ENCODE measurements around the gene EYS.
"Not testable (repeated sequence)": the region's sequence is repeated elsewhere in the genome, so short reads cannot be mapped to it uniquely, and the experiment has no call there.

Gene EYS

GRCh38 chr6:63887804-63888203 is 1819.2 kb downstream of the EYS start:
- not testable (repeated sequence) for H3K79me2 ChIP-seq (ENCODE audit: control insufficient read depth, insufficient read depth, low read length, unreplicated experiment); H3K27me3 ChIP-seq (ENCODE audit: insufficient read depth, low read length); H3K27ac ChIP-seq (ENCODE audit: low read depth, low read length); H3K4me1 ChIP-seq (ENCODE audit: control insufficient read depth, insufficient read depth, low read length, unreplicated experiment); H2AFZ ChIP-seq (ENCODE audit: low read length, unreplicated experiment); H3K4me3 ChIP-seq (ENCODE audit: low read depth, low read length); H3K36me3 ChIP-seq (ENCODE audit: insufficient read depth, low read length)

DNA sequence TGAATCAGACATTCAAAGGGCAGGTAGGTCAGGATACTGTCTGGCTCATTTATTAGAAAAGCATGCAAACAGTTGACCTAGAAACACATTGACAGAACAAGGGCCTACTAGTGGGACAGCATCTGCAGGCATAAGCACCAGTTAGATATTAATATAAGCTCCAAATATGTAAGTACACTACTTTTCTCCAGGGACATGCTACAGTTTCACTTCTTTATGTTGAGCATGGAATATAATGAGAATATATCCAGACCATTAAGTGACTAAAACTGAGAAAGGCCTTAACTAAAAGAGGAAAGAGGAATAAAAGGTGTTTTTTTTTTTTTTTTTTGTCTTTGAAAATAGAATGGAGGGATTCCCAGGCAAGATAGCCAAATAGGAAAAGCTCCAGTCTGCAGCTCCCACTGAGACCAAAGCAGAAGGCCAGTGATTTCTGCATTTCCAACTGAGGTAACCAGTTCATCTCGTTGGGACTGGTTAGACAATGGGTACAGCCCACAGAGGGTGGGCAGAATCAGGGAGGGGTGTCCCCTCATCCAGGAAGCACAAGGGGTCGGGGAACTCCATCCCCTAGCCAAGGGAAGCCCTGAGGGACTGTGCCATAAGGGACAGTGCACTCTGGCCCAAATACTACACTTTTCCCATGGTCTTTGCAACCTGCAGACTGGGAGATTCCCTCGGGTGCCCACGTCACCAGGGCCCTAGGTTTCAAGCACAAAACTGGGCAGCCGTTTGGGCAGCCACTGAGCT is 1819.8 kb downstream of the EYS start:
- H2AFZ ChIP-seq (ENCODE audit: low read length, unreplicated experiment), result no peak overlapping the region

DNA sequence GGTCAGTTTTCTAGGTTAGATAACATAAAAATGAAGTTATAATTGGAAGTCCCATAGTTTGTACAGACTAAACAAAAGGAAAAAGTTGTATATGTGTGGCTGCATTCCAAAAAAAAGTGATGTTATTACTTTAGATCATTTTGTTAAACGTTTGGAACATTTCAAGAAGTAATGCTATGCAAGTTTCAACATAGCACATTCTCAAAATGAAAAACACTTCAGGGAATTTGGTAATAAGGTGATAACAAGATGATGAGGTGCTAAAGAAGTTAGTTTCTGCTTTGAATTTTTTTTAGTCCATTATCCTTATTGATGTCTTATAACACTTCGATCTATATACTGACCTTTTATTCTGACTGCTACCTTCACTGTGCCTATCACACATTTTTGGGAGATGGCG is 1820.7 kb downstream of the EYS start:
- Histone ChIP-seq H3K4me1 (ENCODE audit: control insufficient read depth, insufficient read depth, low read length, unreplicated experiment) (no peaks in the 10 kb centered on the region), H3K79me2 (ENCODE audit: control insufficient read depth, insufficient read depth, low read length, unreplicated experiment) (no peaks in the 10 kb centered on the region), H3K36me3 (ENCODE audit: insufficient read depth, low read length) (no peaks in the 10 kb centered on the region), H3K27ac (ENCODE audit: low read depth, low read length) (no peak overlapping the region), H2AFZ (ENCODE audit: low read length, unreplicated experiment) (no peak overlapping the region), H3K27me3 (ENCODE audit: insufficient read depth, low read length) (no peaks in the 10 kb centered on the region), H3K4me3 (ENCODE audit: low read depth, low read length) (no peak overlapping the region)

More for the DNA sequence above, 1819.8 kb downstream of the EYS start:
- H3K79me2 ChIP-seq (ENCODE audit: control insufficient read depth, insufficient read depth, low read length, unreplicated experiment), result no peaks in the 10 kb centered on the region
- H3K36me3 ChIP-seq (ENCODE audit: insufficient read depth, low read length), result no peaks in the 10 kb centered on the region
- H3K4me1 ChIP-seq (ENCODE audit: control insufficient read depth, insufficient read depth, low read length, unreplicated experiment), result no peaks in the 10 kb centered on the region
- H3K27me3 ChIP-seq (ENCODE audit: insufficient read depth, low read length), result no peaks in the 10 kb centered on the region
- H3K4me3 ChIP-seq (ENCODE audit: low read depth, low read length), result no peak overlapping the region
- H3K27ac ChIP-seq (ENCODE audit: low read depth, low read length), result no peak overlapping the region

- Histone ChIP-seq H3K27me3 (ENCODE audit: insufficient read depth, low read length) (no peaks in the 10 kb centered on the region), H3K4me3 (ENCODE audit: low read depth, low read length) (no peak overlapping the region), H3K79me2 (ENCODE audit: control insufficient read depth, insufficient read depth, low read length, unreplicated experiment) (no peaks in the 10 kb centered on the region), H2AFZ (ENCODE audit: low read length, unreplicated experiment) (no peak overlapping the region), H3K4me1 (ENCODE audit: control insufficient read depth, insufficient read depth, low read length, unreplicated experiment) (no peaks in the 10 kb centered on the region), H3K27ac (ENCODE audit: low read depth, low read length) (no peak overlapping the region), H3K36me3 (ENCODE audit: insufficient read depth, low read length) (no peaks in the 10 kb centered on the region)
Measured at GRCh38 chr6:63883597-63883996, 1823.4 kb downstream of the EYS start.

GRCh38 chr6:63882208-63882607 is 1824.8 kb downstream of the EYS start:
- Histone ChIP-seq H3K4me1 (ENCODE audit: control insufficient read depth, insufficient read depth, low read length, unreplicated experiment) (no peaks in the 10 kb centered on the region), H3K79me2 (ENCODE audit: control insufficient read depth, insufficient read depth, low read length, unreplicated experiment) (no peaks in the 10 kb centered on the region), H3K27me3 (ENCODE audit: insufficient read depth, low read length) (no peaks in the 10 kb centered on the region), H3K4me3 (ENCODE audit: low read depth, low read length) (no peak overlapping the region), H2AFZ (ENCODE audit: low read length, unreplicated experiment) (no peak overlapping the region), H3K27ac (ENCODE audit: low read depth, low read length) (no peak overlapping the region), H3K36me3 (ENCODE audit: insufficient read depth, low read length) (no peaks in the 10 kb centered on the region)

DNA sequence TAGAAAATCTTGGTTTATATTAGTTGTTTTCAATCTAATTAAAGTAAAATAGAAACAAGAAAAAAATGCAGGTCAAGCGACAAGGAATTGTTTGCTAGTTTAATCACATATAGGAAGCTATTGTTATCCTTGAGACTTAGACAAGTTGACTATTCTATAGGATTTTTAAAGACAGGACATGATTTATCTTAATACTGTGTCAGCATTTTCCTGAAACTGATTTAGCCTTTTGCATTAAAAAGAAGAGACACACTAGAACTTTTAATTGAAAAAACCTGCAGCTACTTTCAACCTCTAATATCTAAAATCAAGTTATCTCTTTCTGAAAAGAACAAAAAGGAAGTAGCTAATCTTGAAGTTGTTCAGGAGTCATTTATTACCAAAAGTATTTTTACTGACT is 1825.2 kb downstream of the EYS start:
- no peaks in the 10 kb centered on the region for H3K79me2 ChIP-seq (ENCODE audit: control insufficient read depth, insufficient read depth, low read length, unreplicated experiment)
- no peak overlapping the region for H3K4me3 ChIP-seq (ENCODE audit: low read depth, low read length)
- no peaks in the 10 kb centered on the region for H3K27me3 ChIP-seq (ENCODE audit: insufficient read depth, low read length)
- no peaks in the 10 kb centered on the region for H3K4me1 ChIP-seq (ENCODE audit: control insufficient read depth, insufficient read depth, low read length, unreplicated experiment)
- no peaks in the 10 kb centered on the region for H3K36me3 ChIP-seq (ENCODE audit: insufficient read depth, low read length)
- H3K27ac ChIP-seq (ENCODE audit: low read depth, low read length), result no peak overlapping the region
- H2AFZ ChIP-seq (ENCODE audit: low read length, unreplicated experiment), result no peak overlapping the region

DNA sequence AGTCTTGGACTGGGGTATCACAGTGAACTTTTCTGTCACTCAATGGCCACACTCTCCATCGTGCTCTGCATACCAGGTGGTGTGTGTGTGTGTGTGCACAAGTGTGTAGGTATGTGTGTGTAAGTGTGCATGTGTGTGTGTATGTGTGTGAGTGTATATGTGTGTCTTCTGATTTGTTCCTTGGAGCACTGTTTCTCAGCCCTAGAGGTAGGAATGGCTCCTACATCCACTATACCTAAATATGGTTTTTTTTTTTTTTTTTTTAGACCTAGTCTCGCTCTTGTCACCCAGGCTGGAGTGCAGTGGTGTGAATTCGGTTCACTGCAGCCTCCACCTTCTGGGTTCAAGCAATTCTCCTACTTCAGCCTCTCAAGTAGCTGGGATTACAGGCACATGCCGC is 1834.8 kb downstream of the EYS start:
- Histone ChIP-seq H2AFZ (ENCODE audit: low read length, unreplicated experiment) (no peak overlapping the region), H3K4me3 (ENCODE audit: low read depth, low read length) (no peak overlapping the region), H3K79me2 (ENCODE audit: control insufficient read depth, insufficient read depth, low read length, unreplicated experiment) (no peaks in the 10 kb centered on the region), H3K4me1 (ENCODE audit: control insufficient read depth, insufficient read depth, low read length, unreplicated experiment) (no peaks in the 10 kb centered on the region), H3K27me3 (ENCODE audit: insufficient read depth, low read length) (no peaks in the 10 kb centered on the region), H3K36me3 (ENCODE audit: insufficient read depth, low read length) (no peaks in the 10 kb centered on the region), H3K27ac (ENCODE audit: low read depth, low read length) (no peak overlapping the region)

- H3K27ac ChIP-seq (ENCODE audit: low read depth, low read length), result no peak overlapping the region
- H3K4me1 ChIP-seq (ENCODE audit: control insufficient read depth, insufficient read depth, low read length, unreplicated experiment), result no peaks in the 10 kb centered on the region
- H3K27me3 ChIP-seq (ENCODE audit: insufficient read depth, low read length), result no peaks in the 10 kb centered on the region
- H3K4me3 ChIP-seq (ENCODE audit: low read depth, low read length), result no peak overlapping the region
- no peaks in the 10 kb centered on the region for H3K79me2 ChIP-seq (ENCODE audit: control insufficient read depth, insufficient read depth, low read length, unreplicated experiment)
- no peak overlapping the region for H2AFZ ChIP-seq (ENCODE audit: low read length, unreplicated experiment)
- no peaks in the 10 kb centered on the region for H3K36me3 ChIP-seq (ENCODE audit: insufficient read depth, low read length)
Measured at GRCh38 chr6:63868351-63868750, 1838.7 kb downstream of the EYS start.

DNA sequence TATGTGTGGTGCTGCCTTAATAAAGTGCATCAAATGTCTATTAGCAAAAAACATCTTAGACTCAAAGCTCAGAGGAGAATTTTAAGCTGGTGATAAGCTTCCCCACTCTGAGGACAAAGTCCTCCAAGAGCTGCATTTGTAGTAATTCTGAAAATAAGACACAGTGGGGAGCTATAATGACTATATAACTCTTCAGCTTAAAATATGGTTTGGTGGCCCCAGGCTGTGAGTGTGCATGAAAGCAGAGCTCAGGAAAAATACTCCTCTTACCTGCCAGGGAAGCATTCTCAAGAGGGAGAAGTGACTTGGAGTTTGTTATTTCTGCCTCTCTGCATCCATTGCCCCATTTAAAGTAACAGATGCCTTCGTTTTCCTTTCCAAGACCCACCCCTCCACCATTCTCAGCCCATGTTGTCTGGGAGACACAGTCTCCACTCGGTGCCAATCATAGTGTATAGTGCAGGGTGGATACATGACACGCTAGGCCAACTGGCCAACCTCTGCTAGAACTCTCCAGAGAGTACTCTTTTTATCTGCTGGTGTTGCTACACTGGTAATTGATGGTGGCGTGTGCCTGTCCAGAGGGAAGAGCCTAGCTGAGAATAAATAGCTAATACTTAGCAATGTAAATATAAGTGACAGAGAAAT is 1842.2 kb downstream of the EYS start:
- Histone ChIP-seq H3K4me1 (ENCODE audit: control insufficient read depth, insufficient read depth, low read length, unreplicated experiment) (peaks cover 9% of the 10 kb centered on the region), H3K4me3 (ENCODE audit: low read depth, low read length) (no peak overlapping the region), H3K79me2 (ENCODE audit: control insufficient read depth, insufficient read depth, low read length, unreplicated experiment) (no peaks in the 10 kb centered on the region), H2AFZ (ENCODE audit: low read length, unreplicated experiment) (no peak overlapping the region), H3K36me3 (ENCODE audit: insufficient read depth, low read length) (no peaks in the 10 kb centered on the region), H3K27me3 (ENCODE audit: insufficient read depth, low read length) (no peaks in the 10 kb centered on the region), H3K27ac (ENCODE audit: low read depth, low read length) (no peak overlapping the region)

GRCh38 chr6:63864061-63864460 is 1843.0 kb downstream of the EYS start:
- H3K36me3 ChIP-seq (ENCODE audit: insufficient read depth, low read length), result no peaks in the 10 kb centered on the region
- no peak overlapping the region for H3K27ac ChIP-seq (ENCODE audit: low read depth, low read length)
- no peaks in the 10 kb centered on the region for H3K79me2 ChIP-seq (ENCODE audit: control insufficient read depth, insufficient read depth, low read length, unreplicated experiment)
- H3K27me3 ChIP-seq (ENCODE audit: insufficient read depth, low read length), result no peaks in the 10 kb centered on the region
- H3K4me3 ChIP-seq (ENCODE audit: low read depth, low read length), result no peak overlapping the region
- H2AFZ ChIP-seq (ENCODE audit: low read length, unreplicated experiment), result no peak overlapping the region
- H3K4me1 ChIP-seq (ENCODE audit: control insufficient read depth, insufficient read depth, low read length, unreplicated experiment), result peaks cover 9% of the 10 kb centered on the region

DNA sequence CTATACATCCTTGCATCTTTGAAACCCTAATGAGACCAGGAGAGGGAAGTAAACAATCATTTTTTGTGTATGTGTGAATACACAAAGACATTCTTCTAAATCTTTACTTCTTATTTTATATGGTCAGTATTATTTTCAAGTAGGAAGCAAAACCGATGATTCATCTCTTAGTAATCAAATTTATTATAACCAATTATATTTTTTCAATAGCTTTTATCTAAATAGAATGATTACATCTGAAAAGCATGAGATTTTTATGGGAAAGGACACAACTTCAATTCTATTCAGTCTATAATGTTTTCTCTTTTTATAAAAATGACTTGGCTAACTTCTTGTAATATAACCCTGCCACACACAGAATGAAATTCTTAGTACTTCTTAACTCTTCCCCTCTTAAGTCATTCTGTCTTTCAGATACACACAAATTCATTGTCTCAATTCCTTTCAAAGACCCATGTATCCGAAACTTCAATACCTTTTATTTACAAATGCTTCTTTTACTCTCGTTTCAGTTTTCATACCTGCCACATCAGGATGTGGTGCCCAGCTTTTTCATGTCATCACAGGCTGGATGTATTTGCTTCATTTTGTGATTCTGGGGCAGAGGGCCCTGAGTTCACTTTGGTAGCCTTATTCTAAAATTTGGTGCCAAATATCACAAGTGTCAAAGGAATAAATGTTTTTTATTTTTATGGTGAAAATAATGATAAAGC is 1844.4 kb downstream of the EYS start:
- H3K79me2 ChIP-seq (ENCODE audit: control insufficient read depth, insufficient read depth, low read length, unreplicated experiment), result no peaks in the 10 kb centered on the region
- H3K27me3 ChIP-seq (ENCODE audit: insufficient read depth, low read length), result no peaks in the 10 kb centered on the region
- H3K4me1 ChIP-seq (ENCODE audit: control insufficient read depth, insufficient read depth, low read length, unreplicated experiment), result peaks cover 9% of the 10 kb centered on the region
- no peak overlapping the region for H3K4me3 ChIP-seq (ENCODE audit: low read depth, low read length)
- no peak overlapping the region for H2AFZ ChIP-seq (ENCODE audit: low read length, unreplicated experiment)
- H3K36me3 ChIP-seq (ENCODE audit: insufficient read depth, low read length), result no peaks in the 10 kb centered on the region
- no peak overlapping the region for H3K27ac ChIP-seq (ENCODE audit: low read depth, low read length)
